Neural cell (in vitro differentiated cells): ENCODE measurements around the gene DNER. TPM values are rescaled to one million over a fixed set of nuclear protein-coding genes. Genes with fewer than 3 reads are reported as not detected.

Experiments
- H2AFZ ChIP-seq: fragments of 200-600, 300-800 bp; sonication (generic), shearing (Covaris generic); 2 replicates; pipeline ENCODE4 v1.6.0; 2014; ENCODE audit warnings: low read depth, mild to moderate bottlenecking, antibody characterized with exemption, low read length, moderate library complexity
- H3F3A ChIP-seq: fragments of 200-600 bp; shearing (Covaris generic); 2 replicates; pipeline ENCODE4 v1.6.1; 2016; ENCODE audit warnings: mild to moderate bottlenecking, moderate library complexity, mixed read lengths, antibody characterized with exemption, low read length; ENCODE audit not compliant: insufficient read depth, poor library complexity, severe bottlenecking
- H3K27ac ChIP-seq: fragments of 200-600, 300-800 bp; sonication (generic), shearing (Covaris generic); 2 replicates; pipeline ENCODE4 v1.5.1; 2014; ENCODE audit warnings: mild to moderate bottlenecking, low read length, moderate library complexity
- H3K27me3 ChIP-seq: fragments of 300-800, 200-600 bp; sonication (generic), shearing (Covaris generic); 2 replicates; pipeline ENCODE4 v1.6.0; 2014; ENCODE audit warnings: mild to moderate bottlenecking, low read depth, low read length, moderate library complexity; ENCODE audit not compliant: insufficient read depth
- H3K36me3 ChIP-seq: fragments of 300-800, 200-600 bp; sonication (generic), shearing (Covaris generic); 2 replicates; pipeline ENCODE4 v1.5.1; 2014; ENCODE audit warnings: mild to moderate bottlenecking, antibody characterized with exemption, low read length, moderate library complexity; ENCODE audit not compliant: insufficient read depth
- H3K4me2 ChIP-seq: fragments of 300-800, 200-600 bp; sonication (generic), shearing (Covaris generic); 2 replicates; pipeline ENCODE4 v1.6.0; 2014; ENCODE audit warnings: mild to moderate bottlenecking, low read length
- H3K4me3 ChIP-seq: fragments of 300-800, 200-600 bp; sonication (generic), shearing (Covaris generic); 2 replicates; pipeline ENCODE4 v1.5.1; 2014; ENCODE audit warnings: mild to moderate bottlenecking, low read length, moderate library complexity
- H3K79me2 ChIP-seq: fragments of 200-600 bp; shearing (Covaris generic); replicated peaks from 2 replicates; pipeline ENCODE4 v1.6.0; 2014; ENCODE audit warnings: mild to moderate bottlenecking, low read length, moderate library complexity; ENCODE audit not compliant: insufficient read depth
- H3K9ac ChIP-seq: fragments of 300-800, 200-600 bp; sonication (generic), shearing (Covaris generic); 2 replicates; pipeline ENCODE4 v1.6.1; 2016; ENCODE audit warnings: mild to moderate bottlenecking, low read length, mixed read lengths
- H3K9me2 ChIP-seq: fragments of 200-600 bp; shearing (Covaris generic); 2 replicates; pipeline ENCODE4 v1.6.1; 2016; ENCODE audit warnings: mild to moderate bottlenecking, low read length, mixed read lengths; ENCODE audit not compliant: insufficient read depth
- H3K9me3 ChIP-seq: fragments of 200-600, 300-800 bp; sonication (generic), shearing (Covaris generic); 2 replicates; pipeline ENCODE4 v1.6.1; 2016; ENCODE audit warnings: mild to moderate bottlenecking, mixed run types, low read length, moderate library complexity, mixed read lengths
- H4K20me1 ChIP-seq: fragments of 200-600 bp; shearing (Covaris generic); 2 replicates; pipeline ENCODE4 v1.6.1; 2016; ENCODE audit warnings: mild to moderate bottlenecking, mixed run types; ENCODE audit not compliant: insufficient read depth
- EP300 ChIP-seq: fragments of 450-650 bp; conservative IDR thresholded peaks from 2 replicates; pipeline ENCODE4 v1.6.1; 2014; ENCODE audit warnings: antibody characterized with exemption, mild to moderate bottlenecking, moderate library complexity; ENCODE audit not compliant: poor library complexity, severe bottlenecking
- EZH2 ChIP-seq: fragments of 200-600, 300-800 bp; shearing (Covaris generic), sonication (generic); IDR thresholded peaks from 2 replicates; pipeline ENCODE4 v1.6.1; 2014; ENCODE audit warnings: antibody characterized with exemption, low read length, borderline replicate concordance, mild to moderate bottlenecking; ENCODE audit not compliant: insufficient read depth, poor library complexity, severe bottlenecking
- MXI1 ChIP-seq: fragments of 450-650 bp; conservative IDR thresholded peaks from 2 replicates; pipeline ENCODE4 v1.6.1; 2014; ENCODE audit warnings: antibody characterized with exemption, mild to moderate bottlenecking; ENCODE audit not compliant: poor library complexity, severe bottlenecking
- POLR2AphosphoS5 ChIP-seq: IDR thresholded peaks from 2 replicates; pipeline ENCODE4 v1.6.1; 2012
- RAD21 ChIP-seq: fragments of 450-650 bp; conservative IDR thresholded peaks from 2 replicates; pipeline ENCODE4 v1.6.1; 2014; ENCODE audit warnings: antibody characterized with exemption, mild to moderate bottlenecking, moderate library complexity
- SMC3 ChIP-seq: fragments of 450-650 bp; conservative IDR thresholded peaks from 2 replicates; pipeline ENCODE4 v1.6.1; 2014; ENCODE audit warnings: antibody characterized with exemption, mild to moderate bottlenecking, moderate library complexity; ENCODE audit not compliant: poor library complexity
- TAF1 ChIP-seq: IDR thresholded peaks from 2 replicates; pipeline ENCODE4 v1.6.1; 2012; ENCODE audit warnings: low read depth
- polyA plus RNA-seq: library from polyadenylated mRNA; depleted of rRNA; stranded (reverse); fragments of >200 nt; gene quantifications from 2 replicates; pipeline ENCODE4 v1.2.3, GENCODE V29; 2014
- TF ChIP-seq, protein P1 (sequence below): fragments of 450-650 bp; IDR thresholded peaks from 2 replicates; pipeline ENCODE4 v1.5.1; 2014; ENCODE audit warnings: antibody characterized with exemption, mild to moderate bottlenecking, moderate library complexity; ENCODE audit not compliant: poor library complexity, severe bottlenecking
- TF ChIP-seq, protein P2 (sequence below): IDR thresholded peaks from 2 replicates; pipeline ENCODE4 v1.6.1; 2012; ENCODE audit warnings: borderline replicate concordance

The DNER gene
- polyA plus RNA-seq, 1 donor from 2014 or later: 310 TPM

DNA sequence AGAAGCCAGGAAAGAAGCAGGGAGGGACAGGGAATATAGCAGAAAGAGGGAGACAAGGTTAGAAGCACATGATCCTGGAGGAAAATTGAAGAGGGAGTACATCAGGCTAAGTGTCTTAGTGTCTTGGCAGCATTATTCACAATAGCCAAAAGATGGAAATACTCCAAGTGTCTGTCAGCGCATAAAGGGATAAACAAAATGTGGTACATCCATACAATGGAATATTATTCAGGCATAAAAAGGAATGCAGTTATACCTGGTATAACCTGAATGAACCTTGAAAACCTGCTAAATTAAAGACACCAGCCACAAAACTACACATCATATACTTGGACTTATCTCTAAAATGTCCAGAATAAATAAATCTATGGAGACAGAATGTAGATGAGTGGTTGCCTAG lies 224.2 kb downstream of the DNER start:
- no peaks in the 10 kb centered on the region for H3K27me3 ChIP-seq
- no peak overlapping the region for H2AFZ ChIP-seq
- no peak overlapping the region for H3K9ac ChIP-seq
- H3K36me3 ChIP-seq: peaks cover 4% of the 10 kb centered on the region
- no peaks in the 10 kb centered on the region for H3F3A ChIP-seq
- H3K4me3 ChIP-seq: no peak overlapping the region
- peaks cover 6% of the 10 kb centered on the region for H3K9me3 ChIP-seq
- TF ChIP-seq, protein P1, sequence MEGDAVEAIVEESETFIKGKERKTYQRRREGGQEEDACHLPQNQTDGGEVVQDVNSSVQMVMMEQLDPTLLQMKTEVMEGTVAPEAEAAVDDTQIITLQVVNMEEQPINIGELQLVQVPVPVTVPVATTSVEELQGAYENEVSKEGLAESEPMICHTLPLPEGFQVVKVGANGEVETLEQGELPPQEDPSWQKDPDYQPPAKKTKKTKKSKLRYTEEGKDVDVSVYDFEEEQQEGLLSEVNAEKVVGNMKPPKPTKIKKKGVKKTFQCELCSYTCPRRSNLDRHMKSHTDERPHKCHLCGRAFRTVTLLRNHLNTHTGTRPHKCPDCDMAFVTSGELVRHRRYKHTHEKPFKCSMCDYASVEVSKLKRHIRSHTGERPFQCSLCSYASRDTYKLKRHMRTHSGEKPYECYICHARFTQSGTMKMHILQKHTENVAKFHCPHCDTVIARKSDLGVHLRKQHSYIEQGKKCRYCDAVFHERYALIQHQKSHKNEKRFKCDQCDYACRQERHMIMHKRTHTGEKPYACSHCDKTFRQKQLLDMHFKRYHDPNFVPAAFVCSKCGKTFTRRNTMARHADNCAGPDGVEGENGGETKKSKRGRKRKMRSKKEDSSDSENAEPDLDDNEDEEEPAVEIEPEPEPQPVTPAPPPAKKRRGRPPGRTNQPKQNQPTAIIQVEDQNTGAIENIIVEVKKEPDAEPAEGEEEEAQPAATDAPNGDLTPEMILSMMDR: no peak
- no peak for TF ChIP-seq EZH2
- no peak for TF ChIP-seq MXI1
- TF ChIP-seq EP300: no peak
- no peak for TF ChIP-seq SMC3
- TF ChIP-seq TAF1: no peak
- TF ChIP-seq RAD21: no peak
- TF ChIP-seq POLR2AphosphoS5: no peak
- TF ChIP-seq, protein P2, sequence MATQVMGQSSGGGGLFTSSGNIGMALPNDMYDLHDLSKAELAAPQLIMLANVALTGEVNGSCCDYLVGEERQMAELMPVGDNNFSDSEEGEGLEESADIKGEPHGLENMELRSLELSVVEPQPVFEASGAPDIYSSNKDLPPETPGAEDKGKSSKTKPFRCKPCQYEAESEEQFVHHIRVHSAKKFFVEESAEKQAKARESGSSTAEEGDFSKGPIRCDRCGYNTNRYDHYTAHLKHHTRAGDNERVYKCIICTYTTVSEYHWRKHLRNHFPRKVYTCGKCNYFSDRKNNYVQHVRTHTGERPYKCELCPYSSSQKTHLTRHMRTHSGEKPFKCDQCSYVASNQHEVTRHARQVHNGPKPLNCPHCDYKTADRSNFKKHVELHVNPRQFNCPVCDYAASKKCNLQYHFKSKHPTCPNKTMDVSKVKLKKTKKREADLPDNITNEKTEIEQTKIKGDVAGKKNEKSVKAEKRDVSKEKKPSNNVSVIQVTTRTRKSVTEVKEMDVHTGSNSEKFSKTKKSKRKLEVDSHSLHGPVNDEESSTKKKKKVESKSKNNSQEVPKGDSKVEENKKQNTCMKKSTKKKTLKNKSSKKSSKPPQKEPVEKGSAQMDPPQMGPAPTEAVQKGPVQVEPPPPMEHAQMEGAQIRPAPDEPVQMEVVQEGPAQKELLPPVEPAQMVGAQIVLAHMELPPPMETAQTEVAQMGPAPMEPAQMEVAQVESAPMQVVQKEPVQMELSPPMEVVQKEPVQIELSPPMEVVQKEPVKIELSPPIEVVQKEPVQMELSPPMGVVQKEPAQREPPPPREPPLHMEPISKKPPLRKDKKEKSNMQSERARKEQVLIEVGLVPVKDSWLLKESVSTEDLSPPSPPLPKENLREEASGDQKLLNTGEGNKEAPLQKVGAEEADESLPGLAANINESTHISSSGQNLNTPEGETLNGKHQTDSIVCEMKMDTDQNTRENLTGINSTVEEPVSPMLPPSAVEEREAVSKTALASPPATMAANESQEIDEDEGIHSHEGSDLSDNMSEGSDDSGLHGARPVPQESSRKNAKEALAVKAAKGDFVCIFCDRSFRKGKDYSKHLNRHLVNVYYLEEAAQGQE: no peak
- no peaks in the 10 kb centered on the region for H4K20me1 ChIP-seq
- no peaks in the 10 kb centered on the region for H3K79me2 ChIP-seq
- no peak overlapping the region for H3K27ac ChIP-seq
- no peaks in the 10 kb centered on the region for H3K9me2 ChIP-seq
- H3K4me2 ChIP-seq: no peak overlapping the region

DNA sequence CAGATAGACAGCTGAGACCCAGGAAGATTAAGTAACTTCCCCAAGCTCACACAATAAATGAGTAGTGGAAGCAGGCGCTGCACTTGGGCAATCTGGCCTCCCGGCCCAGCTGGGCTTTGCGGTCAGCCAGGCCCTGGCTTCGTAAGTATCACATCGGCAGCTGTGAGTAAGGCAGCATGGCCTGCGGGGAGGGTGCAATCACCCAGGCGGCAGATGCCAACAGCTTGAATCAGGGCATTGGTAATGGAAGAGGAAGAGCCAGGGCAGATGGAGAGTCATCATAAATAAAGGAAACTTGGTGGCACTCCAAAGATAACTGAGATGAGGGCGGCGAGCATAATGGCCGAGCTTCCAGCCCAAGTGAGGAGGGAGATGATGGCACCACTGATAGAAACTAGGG lies 225.3 kb downstream of the DNER start:
- no peak overlapping the region for H2AFZ ChIP-seq
- no peak overlapping the region for H3K9ac ChIP-seq
- H3K27me3 ChIP-seq: no peaks in the 10 kb centered on the region

More for the DNA sequence above, 225.3 kb downstream of the DNER start:
- H3K9me2 ChIP-seq: no peaks in the 10 kb centered on the region
- no peak overlapping the region for H3K4me2 ChIP-seq
- no peak overlapping the region for H3K27ac ChIP-seq
- no peak overlapping the region for H3K4me3 ChIP-seq
- H3K79me2 ChIP-seq: no peaks in the 10 kb centered on the region
- no peaks in the 10 kb centered on the region for H3F3A ChIP-seq
- H3K36me3 ChIP-seq: peaks cover 4% of the 10 kb centered on the region
- no peaks in the 10 kb centered on the region for H4K20me1 ChIP-seq
- peaks cover 6% of the 10 kb centered on the region for H3K9me3 ChIP-seq
- no peak for TF ChIP-seq RAD21
- no peak for TF ChIP-seq SMC3
- TF ChIP-seq EP300: no peak
- no peak for TF ChIP-seq POLR2AphosphoS5
- TF ChIP-seq MXI1: no peak
- TF ChIP-seq, protein P2: no peak
- TF ChIP-seq, protein P1: no peak
- no peak for TF ChIP-seq TAF1
- TF ChIP-seq EZH2: no peak
